GM18951 (cell line): ENCODE results near the gene LRRC3C.

Experiments used
- POLR2A ChIP-seq: IDR thresholded peaks from 4 replicates; pipeline ENCODE4 v1.6.1; 2011; ENCODE audit warnings: mild to moderate bottlenecking; ENCODE audit not compliant: insufficient read length, insufficient read depth; ENCODE audit errors: extremely low read depth
- in situ Hi-C: fragments of 300-500 bp; cut with MboI; formaldehyde crosslinking; loops from one replicate; pipeline ENCODE4 v1.12.0; 2022; ENCODE audit warnings: low sequenced_read_pairs, mixed read lengths, inconsistent platforms; ENCODE audit not compliant: unreplicated experiment

LRRC3C gene

DNA sequence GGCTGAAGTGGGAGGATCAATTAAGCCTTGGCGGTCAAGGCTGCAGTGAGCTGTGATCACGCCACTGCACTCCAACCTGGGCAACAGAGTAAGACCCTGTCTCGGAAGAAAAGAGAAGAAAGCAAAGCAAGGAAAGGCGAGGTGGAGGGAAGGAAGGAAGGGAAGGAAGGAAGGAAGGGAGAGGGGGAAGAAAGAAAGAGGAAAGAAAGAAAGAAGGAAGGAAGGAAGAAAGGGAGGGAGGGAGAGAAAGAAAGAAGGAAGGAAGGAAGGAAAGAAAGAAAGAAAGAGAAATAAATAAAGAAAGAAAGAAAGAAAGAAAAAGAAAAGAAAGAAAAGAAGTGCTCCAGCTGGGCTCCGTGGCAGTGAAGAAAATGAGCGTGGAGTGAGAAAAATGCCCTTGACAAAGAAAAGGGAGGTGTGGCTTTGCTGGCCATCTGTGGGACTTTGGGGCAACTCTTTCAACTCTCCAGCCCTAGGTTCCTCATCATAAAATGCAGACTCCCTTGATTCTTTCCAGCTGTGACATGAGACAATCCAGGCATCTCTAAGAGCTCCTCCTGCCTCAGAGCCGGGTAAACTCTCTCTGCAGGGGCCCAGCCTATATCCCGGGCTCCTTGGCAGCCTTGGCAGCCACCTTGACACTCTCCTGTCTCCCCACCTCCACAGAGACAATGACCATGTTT, 37.6 kb downstream of the LRRC3C start:
- TF ChIP-seq POLR2A: no peak
- in situ Hi-C loops: no loop called here

- TF ChIP-seq POLR2A: no peak
- in situ Hi-C loops: no loop called here
Observed at GRCh38 chr17:39966771-39967170, 39.2 kb downstream of the LRRC3C start.

DNA sequence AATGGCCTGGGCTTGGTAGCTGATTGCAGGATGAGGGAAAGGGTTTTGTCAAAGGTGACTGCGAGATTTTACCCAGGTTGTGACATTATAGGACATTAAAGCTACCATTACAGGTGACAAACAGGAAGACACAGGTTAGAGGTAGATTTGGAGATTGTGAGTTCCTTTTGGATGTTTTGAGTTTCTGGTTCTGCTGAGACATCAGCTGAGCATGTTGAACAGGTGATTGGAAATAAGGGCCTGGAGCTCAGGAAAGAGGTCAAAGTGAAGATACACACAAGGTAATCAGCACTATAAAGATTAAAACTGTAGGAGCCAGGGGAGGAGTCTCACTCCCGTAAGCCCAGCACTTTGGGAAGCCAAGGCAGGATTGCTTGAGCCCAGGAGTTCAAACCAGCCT, 41.2 kb downstream of the LRRC3C start:
- in situ Hi-C loops: no loop called here

DNA sequence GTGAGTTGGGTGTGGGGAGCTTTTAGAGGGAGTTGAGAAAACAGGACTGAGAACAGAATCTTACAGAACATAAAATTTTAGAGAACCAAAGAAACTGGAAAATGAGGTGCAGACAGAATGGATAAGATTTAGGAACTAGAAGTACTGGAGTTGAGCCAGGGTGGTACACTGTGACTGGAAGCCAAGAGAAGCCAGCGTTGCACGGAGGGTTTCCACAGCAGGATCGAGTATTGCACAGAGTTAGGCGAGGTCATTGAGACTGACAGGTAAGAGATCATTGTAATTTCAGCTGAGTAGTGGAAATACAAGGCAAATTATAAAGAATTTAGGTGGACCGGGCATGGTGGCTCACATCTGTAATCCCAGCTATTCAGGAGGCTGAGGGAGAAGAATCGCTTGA, 41.8 kb downstream of the LRRC3C start:
- TF ChIP-seq POLR2A: no peak
- in situ Hi-C loops: no loop called here

More for the DNA sequence above, 41.2 kb downstream of the LRRC3C start:
- no peak for TF ChIP-seq POLR2A

- in situ Hi-C loops: no loop called here
- TF ChIP-seq POLR2A: no peak
Observed at GRCh38 chr17:39970157-39970692, 42.7 kb downstream of the LRRC3C start.

- no peak for TF ChIP-seq POLR2A
- in situ Hi-C loops: no loop called here
Observed at GRCh38 chr17:39971076-39971603, 43.6 kb downstream of the LRRC3C start.

GRCh38 chr17:39972271-39972670, 44.7 kb downstream of the LRRC3C start:
- TF ChIP-seq POLR2A: no peak
- in situ Hi-C loops: no loop called here

DNA sequence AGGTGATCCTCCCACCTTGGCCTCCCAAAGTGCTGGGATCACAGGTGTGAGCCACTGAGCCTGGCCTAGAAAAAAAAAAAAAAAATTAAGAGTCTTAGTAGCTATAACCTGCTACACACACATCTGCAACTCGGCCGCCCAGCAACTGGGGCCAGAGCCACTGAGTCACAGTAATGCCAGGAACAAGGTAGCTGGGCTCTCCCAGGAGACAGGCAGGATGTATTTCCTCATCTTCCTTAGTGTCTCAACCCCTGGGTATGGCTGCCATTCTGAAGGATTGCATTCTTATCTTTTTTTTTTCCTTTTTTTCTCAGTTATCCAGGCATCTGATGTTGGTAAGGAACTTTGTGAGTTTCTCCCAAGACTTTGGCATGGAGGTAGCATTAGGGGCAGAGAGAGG, 46.0 kb downstream of the LRRC3C start:
- TF ChIP-seq POLR2A: no peak
- in situ Hi-C loops: no loop called here

- in situ Hi-C loops: no loop called here
- no peak for TF ChIP-seq POLR2A
Observed at GRCh38 chr17:39974433-39974832, 46.9 kb downstream of the LRRC3C start.

- TF ChIP-seq POLR2A: no peak
- in situ Hi-C loops: no loop called here
Observed at GRCh38 chr17:39975801-39976200, 48.3 kb downstream of the LRRC3C start.

- in situ Hi-C loops: no loop called here
- TF ChIP-seq POLR2A: no peak
Observed at GRCh38 chr17:39979016-39979670, 51.6 kb downstream of the LRRC3C start.

DNA sequence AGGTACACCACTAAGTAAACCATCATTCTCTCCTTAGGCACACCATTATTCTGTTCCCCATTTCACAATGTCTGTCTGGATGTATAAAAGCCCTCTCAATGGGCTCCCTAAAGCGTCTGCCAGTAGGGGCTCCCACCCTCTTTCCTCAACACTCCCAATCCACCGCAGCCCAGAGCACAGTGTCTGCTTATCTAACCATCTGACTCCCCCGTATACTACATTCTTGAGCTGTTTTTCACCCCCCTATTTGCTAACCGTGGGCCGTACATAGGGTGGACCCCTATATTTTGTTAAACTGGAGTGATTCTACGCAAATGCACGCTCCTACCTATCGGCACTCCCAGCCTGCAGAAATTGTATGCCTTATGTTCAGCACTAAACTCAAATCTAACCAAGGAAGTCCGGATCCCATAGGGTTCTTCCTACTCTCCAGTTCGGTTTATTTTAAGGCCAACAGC, 52.4 kb downstream of the LRRC3C start:
- in situ Hi-C loops: loop anchor here (10.0 kb wide), 1 partner anchor 105 kb away; no protein-coding TSS in a partner anchor
- TF ChIP-seq POLR2A: no peak

GRCh38 chr17:39980351-39981206, 53.0 kb downstream of the LRRC3C start, which contains the start of gene PSMD3:
TSS of gene PSMD3 (plus strand) at chr17:39980807. CDS start at chr17:39980971, 164 bp downstream.
- TF ChIP-seq POLR2A: peak; percentile 70
- in situ Hi-C loops: loop anchor here (10.0 kb wide), 1 partner anchor 106 kb away; no protein-coding TSS in a partner anchor
